Measurements from ENCODE around the gene PRM1.

- TF ChIP-seq POLR2A (IDR thresholded peaks at IDR 0.05) (no peak), CTCF (IDR thresholded peaks at IDR 0.05) (no peak), POLR2AphosphoS5 (IDR thresholded peaks at IDR 0.05) (no peak)
Observed at GRCh38 chr16:11316331-11317015, 35.3 kb upstream of the PRM1 start.

Measured in breast epithelium (tissue), 3 donors.